H1 (cell line): Measurements from ENCODE around the gene TRPC1. TPM values are rescaled to one million over a fixed set of nuclear protein-coding genes. Genes with fewer than 3 reads are reported as not detected.

Experiments
- CTCF ChIA-PET: fragments of 300-600 bp; sonication (Branson Sonifier 250); formaldehyde crosslinking; loops from one replicate; lab custom pipeline; 2021; ENCODE audit not compliant: partially characterized antibody; lab: Charles Lee
- POLR2A ChIA-PET: fragments of 300-600 bp; sonication (Branson Sonifier 250); formaldehyde crosslinking; loops from one replicate; lab custom pipeline; 2021; ENCODE audit warnings: inconsistent platforms; ENCODE audit not compliant: partially characterized antibody; lab: Charles Lee
- DNase-seq, 2 experiments: peaks; one replicate each; pipeline versions ENCODE4 v3.0.0 to v3.0.0-alpha.2; 2010 to 2022; ENCODE audit warnings: low spot score in 2 of 2, low read depth in 1 of 2, mixed read lengths in 1 of 2
- FAIRE-seq: peaks from 2 replicates; lab custom pipeline; 2011; peaks lifted over from hg19 to GRCh38; lab: Jason Lieb, UNC
- H2AFZ ChIP-seq: 2 replicates; pipeline ENCODE4 v1.8.1; 2012; ENCODE audit warnings: low read length, inconsistent platforms
- H2AK5ac ChIP-seq: 2 replicates; pipeline ENCODE4 v1.6.1; 2013; ENCODE audit warnings: low read depth, low read length
- H2BK120ac ChIP-seq: replicated peaks from 2 replicates; pipeline ENCODE3; 2013; ENCODE audit warnings: low read depth, low read length, inconsistent platforms
- H2BK12ac ChIP-seq: 2 replicates; pipeline ENCODE4 v1.6.1; 2013; ENCODE audit warnings: low read depth, low read length
- H2BK15ac ChIP-seq: 2 replicates; pipeline ENCODE4 v1.6.1; 2013; ENCODE audit warnings: low read length
- H2BK20ac ChIP-seq: 2 replicates; pipeline ENCODE4 v1.6.1; 2013; ENCODE audit warnings: low read length
- H2BK5ac ChIP-seq: 2 replicates; pipeline ENCODE4 v1.6.1; 2013; ENCODE audit warnings: low read depth, low read length
- H3K14ac ChIP-seq: 2 replicates; pipeline ENCODE4 v1.6.1; 2013; ENCODE audit warnings: inconsistent platforms; ENCODE audit not compliant: insufficient read length
- H3K18ac ChIP-seq: 2 replicates; pipeline ENCODE4 v1.6.1; 2013; ENCODE audit warnings: low read length; ENCODE audit errors: extremely low read depth
- H3K23ac ChIP-seq: 2 replicates; pipeline ENCODE4 v1.6.1; 2013; ENCODE audit warnings: inconsistent platforms; ENCODE audit not compliant: insufficient read length
- H3K23me2 ChIP-seq: 2 replicates; pipeline ENCODE4 v1.6.1; 2013; ENCODE audit warnings: low read depth, low read length
- H3K27ac ChIP-seq: 2 replicates; pipeline ENCODE4 v1.6.1; 2011; ENCODE audit warnings: low read depth, low read length, inconsistent platforms
- H3K27me3 ChIP-seq, 4 experiments: replicated peaks in 1 of 4; 1 replicate in 1 of 4; 2 replicates in 3 of 4; pipeline versions ENCODE4 v1.6.1 to v1.8.1; 2011 to 2013; ENCODE audit warnings: low read length in 3 of 4, mild to moderate bottlenecking in 3 of 4, inconsistent platforms in 2 of 4, mixed read lengths in 2 of 4, moderate library complexity in 1 of 4; ENCODE audit not compliant: control insufficient read depth in 3 of 4, insufficient read depth in 3 of 4; ENCODE audit errors: extremely low read depth in 1 of 4
- H3K36me3 ChIP-seq, 4 experiments: 2 replicates each; pipeline versions ENCODE4 v1.6.1 to v1.8.1; 2011 to 2013; ENCODE audit warnings: mild to moderate bottlenecking in 4 of 4, low read length in 3 of 4, moderate library complexity in 2 of 4, control low read depth in 1 of 4, inconsistent platforms in 1 of 4; ENCODE audit not compliant: insufficient read depth in 4 of 4, control insufficient read depth in 2 of 4
- H3K4ac ChIP-seq: replicated peaks from 2 replicates; pipeline ENCODE3; 2013; ENCODE audit warnings: low read length, low read depth, mixed read lengths, inconsistent platforms; ENCODE audit not compliant: insufficient read length
- H3K4me1 ChIP-seq, 4 experiments: replicated peaks in 1 of 4; 1 replicate in 1 of 4; 2 replicates in 3 of 4; pipeline versions ENCODE4 v1.6.1 to v1.8.1; 2011 to 2013; ENCODE audit warnings: low read length in 3 of 4, inconsistent platforms in 2 of 4, mixed read lengths in 1 of 4; ENCODE audit not compliant: insufficient read depth in 4 of 4, control insufficient read depth in 3 of 4
- H3K4me2 ChIP-seq, 2 experiments: 2 replicates each; pipeline versions ENCODE4 v1.6.1 to v1.8.1; 2011 to 2013; ENCODE audit warnings: low read depth in 2 of 2, low read length in 2 of 2, control low read depth in 1 of 2, inconsistent platforms in 1 of 2, mild to moderate bottlenecking in 1 of 2; ENCODE audit not compliant: insufficient read depth in 1 of 2
- H3K4me3 ChIP-seq, 4 experiments: fragments of 200-600, 300-600 bp in 1 of 4; sonication (generic), shearing (Covaris generic), sonication (Bioruptor Twin) in 1 of 4; 2 replicates each; pipeline versions ENCODE4 v1.5.1 to v1.8.1; 2011 to 2016; ENCODE audit warnings: low read length in 4 of 4, low read depth in 3 of 4, control low read depth in 2 of 4, inconsistent platforms in 2 of 4, mild to moderate bottlenecking in 2 of 4, mixed read lengths in 1 of 4, moderate library complexity in 1 of 4; ENCODE audit not compliant: insufficient read depth in 2 of 4; ENCODE audit errors: extremely low read depth in 1 of 4
- H3K56ac ChIP-seq: replicated peaks from 2 replicates; pipeline ENCODE3; 2013; ENCODE audit warnings: low read depth, mild to moderate bottlenecking, mixed read lengths, low read length, inconsistent platforms; ENCODE audit not compliant: insufficient read length
- H3K79me1 ChIP-seq: 2 replicates; pipeline ENCODE4 v1.6.1; 2013; ENCODE audit warnings: low read depth, low read length, control low read depth
- H3K79me2 ChIP-seq, 2 experiments: 2 replicates each; pipeline versions ENCODE4 v1.6.1 to v1.8.1; 2012 to 2013; ENCODE audit warnings: low read length in 2 of 2, mild to moderate bottlenecking in 2 of 2, inconsistent platforms in 1 of 2; ENCODE audit not compliant: insufficient read depth in 2 of 2, control insufficient read depth in 1 of 2
- H3K9ac ChIP-seq, 4 experiments: replicated peaks in 1 of 4; 1 replicate in 1 of 4; 2 replicates in 3 of 4; pipeline versions ENCODE4 v1.6.1 to v1.8.1; 2011 to 2013; ENCODE audit warnings: low read depth in 3 of 4, low read length in 3 of 4, control low read depth in 2 of 4, mild to moderate bottlenecking in 2 of 4, moderate library complexity in 2 of 4, inconsistent platforms in 1 of 4; ENCODE audit errors: extremely low read depth in 1 of 4
- H3K9me3 ChIP-seq, 2 experiments: 2 replicates each; pipeline versions ENCODE4 v1.6.1 to v1.8.1; 2012 to 2013; ENCODE audit warnings: mild to moderate bottlenecking in 2 of 2, moderate library complexity in 2 of 2, control low read depth in 1 of 2, inconsistent platforms in 1 of 2, low read depth in 1 of 2, low read length in 1 of 2, mixed read lengths in 1 of 2; ENCODE audit not compliant: insufficient read depth in 2 of 2
- H4K20me1 ChIP-seq, 2 experiments: replicated peaks in 1 of 2; 2 replicates each; pipeline versions ENCODE3 to v1.8.1; 2011 to 2013; ENCODE audit warnings: inconsistent platforms in 2 of 2, low read length in 2 of 2, mild to moderate bottlenecking in 1 of 2; ENCODE audit not compliant: insufficient read depth in 2 of 2, control insufficient read depth in 1 of 2
- H4K5ac ChIP-seq: 2 replicates; pipeline ENCODE4 v1.6.1; 2013; ENCODE audit warnings: low read length, low read depth, mixed read lengths, inconsistent platforms; ENCODE audit not compliant: insufficient read length
- H4K8ac ChIP-seq: 2 replicates; pipeline ENCODE4 v1.8.0; 2013; ENCODE audit warnings: mild to moderate bottlenecking, moderate library complexity, low read length, inconsistent platforms; ENCODE audit not compliant: insufficient read depth; ENCODE audit errors: extremely low read depth
- H4K91ac ChIP-seq: replicated peaks from 2 replicates; pipeline ENCODE3; 2013; ENCODE audit warnings: low read length, mixed read lengths, inconsistent platforms; ENCODE audit not compliant: insufficient read length
- HDAC6 ChIP-seq: IDR thresholded peaks from one replicate; pipeline ENCODE4 v1.7.1; 2012; ENCODE audit warnings: low read depth, mild to moderate bottlenecking, inconsistent platforms, low read length, moderate library complexity
- SIN3A ChIP-seq, 2 experiments: IDR thresholded peaks in 1 of 2; conservative IDR thresholded peaks in 1 of 2; 2 replicates each; pipeline ENCODE4 v1.6.1; 2011 to 2012; ENCODE audit warnings: low read length in 2 of 2, improper control_type of control experiment in 1 of 2, low read depth in 1 of 2, mild to moderate bottlenecking in 1 of 2
- TEAD4 ChIP-seq: IDR thresholded peaks from 2 replicates; pipeline ENCODE4 v1.6.1; 2012; ENCODE audit warnings: low read depth, low read length, inconsistent platforms, mixed read lengths
- WGBS, 2 experiments: shearing (Covaris generic) in 1 of 2; methylation state at CpG; one replicate each; pipeline versions ENCODE4 v1.1.6 to v1.1.7; 2013 to 2015; ENCODE audit warnings: low lambda C conversion rate in 2 of 2, mixed read lengths in 2 of 2, inconsistent platforms in 1 of 2, low coverage in 1 of 2, missing lambda C conversion rate in 1 of 2; ENCODE audit not compliant: insufficient replicate concordance in 2 of 2, insufficient coverage in 1 of 2, insufficient read length in 1 of 2; ENCODE audit errors: extremely low coverage in 1 of 2, missing lambda C conversion rate in 1 of 2; 5-methylcytosine and 5-hydroxymethylcytosine counted together
- polyA plus RNA-seq, 7 experiments: library from polyadenylated mRNA; depleted of rRNA in 3 of 7; stranded (reverse) in 5 of 7; unstranded in 2 of 7; fragments of >200 nt in 5 of 7; fragments of 200-250 nt in 2 of 7; gene quantifications; 1 replicate in 5 of 7; 2 replicates in 1 of 7; 4 replicates in 1 of 7; pipeline versions ENCODE4 v1.2.1 to v1.2.3, GENCODE V29; 2011 to 2013; ENCODE audit warnings: missing spikeins in 2 of 7, mixed read lengths in 2 of 7
- total RNA-seq: library from RNA; stranded (reverse); fragmentation: NEBNext Ultra II Directional; extraction: Animal tissue kit (Norgen Biotek cat#: 25700); gene quantifications from 2 replicates; pipeline ENCODE4 v1.2.1, GENCODE V29; 2021

The TRPC1 gene
- total and polyA plus RNA-seq, 2 of the 8 experiments (the other 6 are each of a cell fraction or from before 2014, with no cell fraction given), result 22.6 to 23.1 TPM

DNA sequence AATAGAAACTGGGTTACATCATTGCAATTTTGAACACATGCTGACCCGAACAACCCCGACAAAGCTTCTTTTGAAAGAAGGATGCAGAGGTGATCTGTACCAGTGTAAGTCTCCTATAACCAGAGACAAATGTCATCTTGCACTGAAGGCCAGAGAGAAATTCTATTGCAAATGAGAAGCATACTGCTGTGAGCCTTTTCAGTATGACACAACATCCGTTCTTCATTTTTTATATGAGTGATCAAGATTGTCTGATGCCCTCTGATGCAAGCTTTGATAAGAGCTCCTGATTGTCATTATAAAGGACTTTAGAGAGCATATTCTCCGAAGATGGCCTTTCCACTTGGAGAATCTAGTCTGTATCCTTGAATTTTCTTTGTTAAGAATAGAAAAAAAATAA, 128.2 kb downstream of the TRPC1 start:
- Histone ChIP-seq H3K36me3 (peaks cover 0 to 6% (median 0%) of the 10 kb centered on the region in 4 experiments; a peak in 2 of 8 replicates), H4K8ac (no peak overlapping the region), H2AK5ac (no peak overlapping the region), H3K79me1 (no peaks in the 10 kb centered on the region), H3K4me3 (no peak overlapping the region), H2BK120ac (no peak overlapping the region), H2BK20ac (no peak overlapping the region), H3K14ac (no peak overlapping the region), H4K5ac (no peak overlapping the region), H3K79me2 (no peaks in the 10 kb centered on the region), H3K18ac (no peak overlapping the region), H4K91ac (no peak overlapping the region), H2AFZ (no peak overlapping the region), H3K4me1 (peaks cover 4 to 13% (median 12%) of the 10 kb centered on the region in 4 experiments), H4K20me1 (no peaks in the 10 kb centered on the region), H3K4me2 (no peak overlapping the region), H2BK15ac (no peak overlapping the region), H2BK5ac (no peak overlapping the region), H3K27me3 (no peaks in the 10 kb centered on the region), H3K9ac (no peak overlapping the region), H3K23ac (no peak overlapping the region), H3K27ac (no peak overlapping the region), H3K9me3 (no peaks in the 10 kb centered on the region), H3K4ac (no peak overlapping the region), H3K23me2 (no peaks in the 10 kb centered on the region), H3K56ac (no peak overlapping the region), H2BK12ac (no peak overlapping the region)
- FAIRE-seq (no peak), DNase-seq (no peak)
- WGBS, 2 experiments, result 96% methylated on average over 4 of the region's 4 CpGs; no CpG with 5 or more reads in 1 of the 2 experiments
- ChIA-PET POLR2A (no interaction called here), CTCF (no interaction called here)
- TF ChIP-seq SIN3A (conservative IDR thresholded peaks at IDR 0.05 in 1 of 2, IDR thresholded peaks at IDR 0.05 in 1 of 2; ENCODE audit: low read depth in 1 of 2, low read length in 2 of 2) (no peak), HDAC6 (no peak), TEAD4 (no peak)
